Keratinocyte (primary cell): ENCODE results near the gene LSM14A.

Experiments used
- CTCF ChIP-seq, 3 experiments: IDR thresholded peaks in 1 of 3; conservative IDR thresholded peaks in 1 of 3; optimal IDR thresholded peaks in 1 of 3; 2 replicates in 2 of 3; 3 replicates in 1 of 3; pipeline versions ENCODE3 to v1.5.1; 2011; ENCODE audit warnings: low read length in 3 of 3, mild to moderate bottlenecking in 3 of 3, moderate library complexity in 2 of 3, control low read depth in 1 of 3, inconsistent platforms in 1 of 3; ENCODE audit not compliant: insufficient read depth in 2 of 3; ENCODE audit errors: extremely low read depth in 1 of 3
- EZH2 ChIP-seq: IDR thresholded peaks from one replicate; pipeline ENCODE4 v1.6.1; 2012; ENCODE audit warnings: inconsistent platforms, mild to moderate bottlenecking, low read length, moderate library complexity

GRCh38 chr19:34189917-34190425, 17.7 kb downstream of the LSM14A start:
- TF ChIP-seq CTCF (optimal IDR thresholded peaks at IDR 0.05 in 1 of 3, IDR thresholded peaks at IDR 0.05 in 1 of 3, conservative IDR thresholded peaks at IDR 0.05 in 1 of 3; ENCODE audit: extremely low read depth in 1 of 3, insufficient read depth in 2 of 3, low read length in 3 of 3): no peak
- TF ChIP-seq EZH2: no peak
